TTC549 (cell line): Measurements from ENCODE around the gene PTPRO.

Experiments
- FAIRE-seq: peaks from 2 replicates; lab custom pipeline; 2012; peaks lifted over from hg19 to GRCh38; lab: Jason Lieb, UNC

Gene PTPRO

GRCh38 chr12:15350643-15351042 lies 28.3 kb downstream of the PTPRO start:
- no peak for FAIRE-seq

DNA sequence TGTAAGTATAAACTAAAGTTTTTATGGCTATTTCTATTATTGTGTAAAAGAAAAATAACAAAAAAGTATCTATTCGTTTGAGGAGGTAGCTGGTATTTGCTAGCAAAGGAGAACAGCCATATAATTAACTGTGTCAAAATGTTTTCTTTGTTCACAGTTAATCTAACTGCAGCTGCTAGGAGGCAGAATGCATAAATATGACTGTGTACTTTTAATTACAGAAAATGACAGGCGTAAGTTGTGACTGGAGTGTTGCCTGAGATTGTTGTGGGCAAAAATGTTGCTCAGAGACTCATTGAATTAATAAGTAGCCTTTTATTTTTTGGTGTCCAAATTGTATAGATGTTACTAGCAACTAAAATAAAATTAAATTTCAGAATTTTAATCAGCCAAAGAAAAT lies 33.5 kb downstream of the PTPRO start:
- no peak for FAIRE-seq

- FAIRE-seq, result no peak
Observed at GRCh38 chr12:15356951-15357364, 34.6 kb downstream of the PTPRO start.

DNA sequence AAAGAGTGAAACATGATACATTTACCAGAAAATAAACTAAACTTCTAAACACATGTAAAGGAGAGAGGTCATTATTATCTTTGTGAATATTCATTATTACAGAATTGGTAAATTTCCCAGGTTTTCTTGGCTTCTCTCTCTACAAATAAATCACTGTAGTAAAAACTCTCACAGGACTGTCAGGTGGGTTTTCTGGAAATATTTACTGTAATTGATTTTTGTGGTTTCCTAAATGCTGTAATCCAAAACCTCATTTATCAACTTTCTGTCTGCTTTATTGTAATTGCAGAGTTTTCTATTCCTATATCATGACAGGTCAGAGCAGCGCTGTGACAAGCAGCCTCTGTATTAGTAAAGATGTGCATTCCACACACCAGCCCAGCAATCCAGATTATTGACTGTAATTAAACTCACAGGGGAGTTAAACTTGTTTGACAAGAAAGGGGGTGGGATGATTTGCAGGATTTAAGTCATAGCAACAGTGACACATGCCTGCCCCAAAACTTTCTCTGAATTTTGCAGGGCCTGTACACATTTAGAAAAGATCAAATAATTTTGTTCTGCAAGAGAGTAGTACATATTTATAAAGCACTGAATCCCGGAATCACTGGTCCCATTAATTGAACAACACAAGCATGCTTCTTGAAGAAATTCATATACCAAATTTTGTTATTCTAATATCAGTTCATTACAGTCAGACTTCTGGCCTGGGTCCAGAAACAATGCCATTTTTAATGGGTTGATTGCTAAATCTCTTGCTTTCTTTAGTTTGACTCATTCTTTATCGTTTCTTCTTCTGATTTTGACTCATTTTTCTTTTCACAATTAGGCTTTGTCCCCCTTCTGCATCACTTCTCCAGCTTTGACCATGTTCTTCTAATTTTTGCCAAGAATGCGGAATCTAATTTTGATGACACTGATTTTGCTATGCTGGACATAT lies 42.2 kb downstream of the PTPRO start:
- no peak for FAIRE-seq

DNA sequence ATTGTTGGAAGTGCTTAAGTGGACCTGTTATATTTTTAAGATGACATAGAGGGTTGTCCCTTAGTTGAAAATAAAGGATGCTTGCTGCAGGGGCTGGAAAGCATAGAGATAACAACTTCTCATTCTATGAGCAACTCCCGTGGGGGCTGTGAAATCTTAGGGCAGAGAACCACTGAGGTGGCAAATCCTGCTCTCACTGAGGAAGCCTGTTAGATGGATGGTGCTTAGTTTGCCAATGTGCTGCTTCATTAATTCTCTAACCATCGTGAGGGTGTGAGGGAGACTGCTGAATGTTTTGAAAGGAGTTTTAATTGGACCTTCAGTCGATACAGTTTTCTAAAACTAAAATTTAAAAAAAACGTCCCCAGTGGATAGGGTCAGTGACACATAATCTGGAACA lies 46.5 kb downstream of the PTPRO start:
- no peak for FAIRE-seq

DNA sequence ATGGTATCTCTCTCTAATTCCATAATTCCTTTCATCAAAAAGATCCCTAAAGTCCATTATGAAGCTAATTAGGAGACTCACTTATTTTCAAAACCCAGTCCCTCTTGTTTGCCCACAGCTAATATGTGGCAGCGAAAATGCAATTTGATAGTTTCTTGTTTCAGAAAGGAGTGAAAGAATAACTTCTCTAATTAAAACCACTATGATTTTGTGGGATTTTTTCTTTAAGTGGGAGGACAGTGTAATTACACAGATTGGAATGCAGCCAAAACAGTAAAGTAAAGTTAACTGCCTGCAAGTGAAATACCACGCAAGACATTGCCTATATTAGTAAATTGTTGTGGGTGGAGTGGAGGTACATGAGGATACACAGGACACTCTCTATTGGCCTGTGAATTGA lies 50.0 kb downstream of the PTPRO start:
- FAIRE-seq, result no peak

GRCh38 chr12:15387772-15388171 lies 65.5 kb downstream of the PTPRO start:
- FAIRE-seq, result no peak

GRCh38 chr12:15389561-15389960 lies 67.3 kb downstream of the PTPRO start:
- FAIRE-seq, result no peak

DNA sequence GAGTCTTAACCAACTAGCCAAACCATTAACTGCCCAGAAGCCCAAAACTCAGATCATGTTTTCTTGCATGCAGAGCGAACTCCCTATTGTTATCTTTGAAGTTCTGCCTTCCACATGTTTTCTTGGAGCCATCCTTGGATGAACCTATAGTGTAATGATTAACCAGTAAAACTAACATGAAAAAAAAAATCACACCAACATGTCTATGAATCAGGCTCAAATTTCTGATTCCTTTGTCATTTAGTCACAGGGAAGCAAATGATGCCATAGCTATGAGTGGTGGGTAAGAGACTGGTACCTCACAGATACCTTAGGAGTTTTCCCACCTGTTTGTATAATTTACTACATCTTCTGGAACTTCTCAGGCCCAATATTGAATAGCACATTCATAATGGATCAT lies 70.7 kb downstream of the PTPRO start:
- FAIRE-seq, result no peak

DNA sequence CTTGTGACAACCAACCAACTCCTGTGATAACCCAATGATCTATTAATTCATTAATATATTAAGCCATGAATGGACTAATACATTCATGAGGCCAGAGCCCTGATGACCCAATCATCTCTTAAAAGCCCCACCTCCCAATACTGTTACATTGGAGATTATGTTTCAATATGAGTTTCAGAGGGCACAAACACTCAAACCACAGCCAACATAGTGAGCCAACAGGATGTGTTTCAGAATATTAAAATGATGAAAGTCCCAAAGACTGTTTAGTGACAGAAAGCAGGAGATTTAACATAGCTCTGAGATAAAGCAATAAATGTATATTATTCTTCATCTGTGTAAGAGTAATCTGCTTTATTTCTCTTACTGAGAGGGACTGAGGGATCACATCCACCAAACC lies 71.7 kb downstream of the PTPRO start:
- FAIRE-seq, result no peak

DNA sequence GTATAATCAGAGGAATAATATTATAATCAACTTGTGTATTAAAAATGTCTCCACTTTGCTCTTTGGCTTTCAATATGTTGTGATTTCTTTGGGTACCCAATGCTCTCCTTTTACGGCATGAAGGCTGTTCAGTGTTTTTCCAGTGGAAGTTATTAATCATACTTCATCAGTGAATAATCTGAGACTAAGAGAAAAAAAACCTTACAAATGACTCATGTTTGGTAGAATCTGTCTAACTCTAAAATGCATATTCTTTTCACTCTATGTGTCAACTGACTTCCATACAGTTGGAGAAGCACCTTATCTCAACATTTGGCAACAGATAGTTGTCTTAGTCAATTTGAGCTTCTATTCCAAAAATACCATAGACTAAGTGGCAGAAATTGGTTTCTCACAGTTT lies 82.2 kb downstream of the PTPRO start:
- no peak for FAIRE-seq

- no peak for FAIRE-seq
Observed at GRCh38 chr12:15405606-15406005, 83.3 kb downstream of the PTPRO start.

- no peak for FAIRE-seq
Observed at GRCh38 chr12:15407025-15407424, 84.7 kb downstream of the PTPRO start.

DNA sequence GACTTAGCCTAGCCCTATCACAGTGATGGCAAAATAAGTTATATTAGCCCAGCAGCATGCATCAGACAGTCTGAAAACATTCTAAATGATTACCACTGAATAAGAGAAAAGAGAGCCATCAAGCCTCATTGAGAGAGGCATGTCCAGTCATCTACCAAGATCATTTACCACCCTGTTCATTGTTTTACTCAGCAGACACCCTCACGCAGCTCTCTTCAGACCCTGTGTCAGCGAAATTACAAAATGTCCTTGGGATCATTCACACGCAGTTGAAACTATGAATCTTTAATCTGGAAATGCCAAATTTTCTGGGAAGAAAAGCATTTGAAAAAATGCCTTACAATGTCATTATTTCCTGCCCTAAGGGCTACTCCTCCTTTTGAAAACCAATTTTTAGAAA lies 89.5 kb downstream of the PTPRO start:
- FAIRE-seq, result no peak

GRCh38 chr12:15417691-15418090 lies 95.4 kb downstream of the PTPRO start:
- FAIRE-seq, result no peak

GRCh38 chr12:15423629-15424028 lies 101.3 kb downstream of the PTPRO start:
- no peak for FAIRE-seq

GRCh38 chr12:15427913-15428312 lies 105.6 kb downstream of the PTPRO start:
- FAIRE-seq, result no peak

- FAIRE-seq, result no peak
Observed at GRCh38 chr12:15428632-15429031, 106.3 kb downstream of the PTPRO start.

DNA sequence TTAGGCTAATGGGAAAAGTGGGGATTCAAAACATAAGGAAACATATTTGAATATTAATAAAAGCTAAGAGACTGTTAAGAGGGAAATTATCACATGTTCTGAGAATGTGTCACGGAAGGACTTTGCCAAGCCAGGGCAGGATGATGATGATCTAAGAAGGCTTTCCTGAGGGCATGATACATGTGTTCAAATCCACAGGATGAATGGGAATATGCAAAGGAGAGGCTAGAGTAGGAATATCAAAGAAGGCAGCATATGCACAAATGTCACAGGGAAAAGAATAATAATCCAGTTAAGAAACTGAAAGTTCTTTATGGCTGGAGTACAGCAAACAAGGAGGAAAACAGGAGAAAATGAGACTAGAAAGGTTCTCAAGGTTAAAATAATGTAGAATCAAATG lies 107.0 kb downstream of the PTPRO start:
- FAIRE-seq, result no peak

- FAIRE-seq, result no peak
Observed at GRCh38 chr12:15435597-15435996, 113.3 kb downstream of the PTPRO start.

DNA sequence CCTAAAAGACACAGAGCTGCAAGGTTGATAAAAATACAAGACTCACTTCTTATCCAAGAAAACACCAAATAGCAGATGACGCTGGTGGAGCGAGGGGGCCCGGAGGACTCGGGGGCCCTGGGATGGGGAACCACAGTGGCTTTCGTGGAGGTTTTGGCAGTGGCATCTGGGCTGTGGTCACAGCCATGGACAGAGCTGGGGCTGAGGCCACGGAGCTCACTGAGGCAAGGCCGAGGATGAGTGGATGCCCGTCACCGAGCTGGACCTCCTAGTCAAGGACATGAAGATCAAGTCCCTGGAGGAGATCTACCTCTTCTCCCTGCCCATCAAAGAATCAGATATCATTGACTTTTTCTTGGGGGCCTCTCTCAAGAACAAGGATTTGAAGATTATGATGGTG lies 117.2 kb downstream of the PTPRO start:
- FAIRE-seq, result no peak

- FAIRE-seq, result no peak
Observed at GRCh38 chr12:15443050-15443449, 120.7 kb downstream of the PTPRO start.

GRCh38 chr12:15443611-15444010 lies 121.3 kb downstream of the PTPRO start:
- FAIRE-seq, result no peak

GRCh38 chr12:15444523-15444922 lies 122.2 kb downstream of the PTPRO start:
- FAIRE-seq, result no peak
